Heart left ventricle (tissue), 16 donors: ENCODE results near the gene FAM118B. TPM values are rescaled to one million over a fixed set of nuclear protein-coding genes. Genes with fewer than 3 reads are reported as not detected.

Experiments used
- ATAC-seq, 4 donors: fragments of 200-7000 bp; cut with Tn5 transposase; one replicate each; pipeline ENCODE4 v1.9.1; 2020 to 2022; ENCODE audit warnings: moderate library complexity in 4 of 4, mild to moderate bottlenecking in 3 of 4, moderate number of reproducible peaks in 1 of 4
- DNase-seq, 5 donors: peaks; one replicate each; pipeline ENCODE4 v3.0.0-alpha.2; 2020
- H3K27ac ChIP-seq, 12 donors: fragments of 200-600 bp; sonication (generic) in 4 of 12; one replicate each; pipeline versions ENCODE4 v1.5.0 to v1.8.0; 2016 to 2022; ENCODE audit warnings: mild to moderate bottlenecking in 2 of 12
- H3K27me3 ChIP-seq, 9 donors: fragments of 200-600 bp; sonication (generic) in 2 of 9; one replicate each; pipeline versions ENCODE4 v1.5.1 to v1.8.0; 2016 to 2022; ENCODE audit warnings: mild to moderate bottlenecking in 3 of 9
- H3K36me3 ChIP-seq, 9 donors: fragments of 200-600 bp; sonication (generic) in 2 of 9; one replicate each; pipeline versions ENCODE4 v1.5.0 to v1.8.0; 2018 to 2022; ENCODE audit warnings: mild to moderate bottlenecking in 2 of 9
- H3K4me1 ChIP-seq, 12 donors: fragments of 200-600 bp; sonication (generic) in 4 of 12; one replicate each; pipeline versions ENCODE4 v1.5.0 to v1.8.0; 2016 to 2022; ENCODE audit warnings: mild to moderate bottlenecking in 3 of 12
- H3K4me3 ChIP-seq, 12 donors: fragments of 200-600 bp; sonication (generic) in 4 of 12; one replicate each; pipeline versions ENCODE4 v1.5.0 to v1.8.0; 2017 to 2022; ENCODE audit warnings: mild to moderate bottlenecking in 9 of 12, moderate library complexity in 4 of 12
- H3K9me3 ChIP-seq, 12 donors: fragments of 200-600 bp; sonication (generic) in 4 of 12; one replicate each; pipeline versions ENCODE4 v1.5.0 to v1.8.0; 2016 to 2022; ENCODE audit warnings: mild to moderate bottlenecking in 1 of 12
- CTCF ChIP-seq, 12 donors: fragments of 200-600 bp; sonication (generic) in 4 of 12; IDR thresholded peaks; one replicate each; pipeline versions ENCODE4 v1.5.0 to v1.8.0; 2018 to 2022; ENCODE audit warnings: antibody characterized with exemption in 12 of 12, mild to moderate bottlenecking in 5 of 12
- POLR2A ChIP-seq, 2 donors: fragments of 450-650 bp; IDR thresholded peaks; one replicate each; pipeline ENCODE4 v1.6.1; 2017; ENCODE audit warnings: antibody characterized with exemption in 2 of 2, mild to moderate bottlenecking in 2 of 2, moderate library complexity in 2 of 2
- WGBS, 4 donors: extraction: QIAGEN DNeasy Blood & Tissue Kit in 2 of 4; methylation state at CpG; one replicate each; pipeline versions ENCODE4 v1.1.5 to v1.1.7; 2013 to 2018; 5-methylcytosine and 5-hydroxymethylcytosine counted together
- intact Hi-C, 10 donors: fragments of 100-400 bp; cut with DNase I; formaldehyde crosslinking; loops; one replicate each; pipeline versions ENCODE4 v1.11.1 to v1.14.2; 2022
- polyA plus RNA-seq, 2 donors: library from polyadenylated mRNA; stranded (reverse); fragments of 200-250 nt; gene quantifications; one replicate each; pipeline ENCODE4 v1.2.3, GENCODE V29; 2013
- total RNA-seq, 9 donors: library from RNA; depleted of rRNA in 2 of 9; stranded (reverse); fragments of >200 nt in 2 of 9; fragmentation: NEBNext Ultra II Directional in 3 of 9; extraction: Animal tissue kit (Norgen Biotek cat#: 25700) in 3 of 9; gene quantifications; one replicate each; pipeline versions ENCODE4 v1.1.0 to v1.2.4, GENCODE V29; 2016 to 2023
- donor health status: ischemic (EF 13 %, LVEDD 7.1; RV severe dilation, severe dysfunction).
- donor health status: healthy with polysubstance abuse.
- donor health status: DM: no; HTN: yes; CAD: no.
- donor health status: DM: no; HTN: no; CAD: no.
- donor health status: ischemic (EF 25% LVEDD 6.9; RV normal size, moderate dysfunction).
- donor health status: ischemic (EF 25% LVEDD 5.7; RV mildly dilated, moderate dysfunction).
- donor health status: healthy.
- donor health status: DM: yes; HTN: yes; CAD: no.
- donor health status: ischemic (EF 35%, LVEDD 5.7; RV mildly dilated, moderate dysfunction).
- donor health status: nonischemic (EF 11% LVEDD 7.7; RV severe dilation, severe dysfunction).
- donor health status: DM: yes; HTN: yes; CAD: no.
- donor health status: PGD.
- donor health status: ischemic (EF 29% LVEDD 5.4; RV normal size, mild dysfunction).
- donor health status: nonischemic (EF 23%, LVEDD 6.1; RV moderate dilation, normal function).

FAM118B gene
- total and polyA plus RNA-seq, 11 donors, result 8.5 to 41.0 (median 21.8) TPM

GRCh38 chr11:126284829-126285228 lies 73.2 kb downstream of the FAM118B start:
- H3K4me3 ChIP-seq, result peak overlapping the region in 1 of 12 donors; percentile 8
- ATAC-seq (no peak), DNase-seq (peak in 2 of 5 donors; percentile 53 to 71)
- peaks cover 0 to 45% (median 9%) of the 10 kb centered on the region in 12 donors for H3K4me1 ChIP-seq
- TF ChIP-seq CTCF (IDR thresholded peaks at IDR 0.05), result no peak
- H3K27me3 ChIP-seq, result no peaks in the 10 kb centered on the region
- no peak overlapping the region for H3K27ac ChIP-seq
- no peaks in the 10 kb centered on the region for H3K9me3 ChIP-seq
- intact Hi-C loops, result no loop called here
- WGBS, 4 donors, result 58 to 72% (median 66%) methylated on average over 6 of the region's 6 CpGs
- H3K36me3 ChIP-seq, result peaks cover 0 to 29% (median 11%) of the 10 kb centered on the region in 9 donors

GRCh38 chr11:126288237-126288636 lies 76.7 kb downstream of the FAM118B start:
- 77 to 81% (median 80%) methylated on average over 6 of the region's 6 CpGs for WGBS, 4 donors
- intact Hi-C loops, result no loop called here
- Histone ChIP-seq H3K36me3 (peaks cover 0 to 61% (median 39%) of the 10 kb centered on the region in 9 donors), H3K4me3 (no peak overlapping the region), H3K27me3 (no peaks in the 10 kb centered on the region), H3K9me3 (no peaks in the 10 kb centered on the region), H3K27ac (no peak overlapping the region), H3K4me1 (peaks cover 0 to 20% (median 1%) of the 10 kb centered on the region in 12 donors)
- ATAC-seq (no peak), DNase-seq (no peak)
- TF ChIP-seq CTCF (IDR thresholded peaks at IDR 0.05), result no peak
- TF ChIP-seq POLR2A (IDR thresholded peaks at IDR 0.05), result no peak

DNA sequence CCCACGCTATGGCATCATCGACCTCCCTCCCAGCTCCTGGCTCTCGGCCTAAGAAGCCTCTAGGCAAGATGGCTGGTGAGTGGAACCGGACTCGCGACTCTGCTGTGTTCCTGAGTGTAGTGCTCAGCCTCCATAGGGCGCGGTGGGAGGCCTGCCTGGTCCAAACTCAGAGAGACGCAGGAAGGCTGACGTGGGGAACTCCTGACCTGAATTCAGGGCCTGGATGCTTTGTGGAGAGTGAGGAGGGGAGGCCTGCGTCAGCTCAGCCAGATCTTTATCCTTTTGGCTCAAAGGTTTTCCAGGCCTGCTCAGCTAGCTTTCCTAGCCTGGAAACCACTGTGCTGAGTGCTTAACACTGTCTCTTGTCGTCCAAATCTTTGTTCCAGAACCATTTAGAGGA lies 79.3 kb downstream of the FAM118B start:
- intact Hi-C loops, result no loop called here
- DNase-seq (no peak), ATAC-seq (peak in 1 of 4 donors; percentile 8)
- no peak overlapping the region for H3K27ac ChIP-seq
- H3K9me3 ChIP-seq, result no peaks in the 10 kb centered on the region
- H3K4me1 ChIP-seq, result no peaks in the 10 kb centered on the region
- peaks cover 0 to 80% (median 62%) of the 10 kb centered on the region in 9 donors for H3K36me3 ChIP-seq
- WGBS, 4 donors, result 82 to 90% (median 83%) methylated on average over 10 to 12 of the region's 12 CpGs
- TF ChIP-seq POLR2A (IDR thresholded peaks at IDR 0.05), result no peak
- no peak for TF ChIP-seq CTCF (IDR thresholded peaks at IDR 0.05)
- H3K27me3 ChIP-seq, result no peaks in the 10 kb centered on the region
- H3K4me3 ChIP-seq, result no peak overlapping the region

DNA sequence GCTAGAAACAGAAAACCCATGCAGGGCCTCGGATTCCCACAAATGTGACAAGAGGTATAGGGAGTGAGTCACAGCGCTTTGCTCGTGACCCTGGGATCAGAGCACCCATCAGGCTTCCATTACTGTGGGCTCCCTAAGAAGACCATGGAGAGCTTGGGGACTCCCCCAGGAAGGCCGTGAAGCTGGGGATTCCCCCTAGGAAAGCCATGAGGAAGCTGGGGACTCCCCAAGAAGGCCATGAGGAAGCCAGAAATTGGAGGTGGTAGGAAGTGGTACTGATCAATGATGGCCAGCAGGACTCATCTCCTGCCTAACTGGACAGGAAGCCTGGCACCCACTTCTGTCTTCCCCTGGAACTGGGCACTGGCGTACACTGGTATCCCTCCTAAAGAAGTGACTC lies 82.1 kb downstream of the FAM118B start:
- Histone ChIP-seq H3K27me3 (no peaks in the 10 kb centered on the region), H3K9me3 (no peaks in the 10 kb centered on the region), H3K36me3 (peaks cover 0 to 75% (median 65%) of the 10 kb centered on the region in 9 donors), H3K27ac (no peak overlapping the region), H3K4me3 (no peak overlapping the region), H3K4me1 (no peaks in the 10 kb centered on the region)
- no peak for DNase-seq
- ATAC-seq, result peak in 2 of 4 donors; percentile 13 to 28
- intact Hi-C loops, result no loop called here
- WGBS, 4 donors, result 75 to 87% (median 81%) methylated on average over 5 of the region's 5 CpGs
- TF ChIP-seq CTCF (IDR thresholded peaks at IDR 0.05) (no peak), POLR2A (IDR thresholded peaks at IDR 0.05) (no peak)
